Embryonic facial prominence (tissue), 1 donor: ENCODE results near the gene OR10H3.
"Not testable (repeated sequence)": the region's sequence is repeated elsewhere in the genome, so short reads cannot be mapped to it uniquely, and the experiment has no call there.

Source experiments
- DNase-seq: peaks from one replicate; pipeline ENCODE4 v3.0.0-alpha.2; 2016; ENCODE audit errors: extremely low spot score

OR10H3 gene

GRCh38 chr19:15737722-15738121 lies at the start of gene OR10H3:
Gene OR10H3 (plus strand): TSS chr19:15737985. CDS start chr19:15741393, 3,408 bp downstream.
- DNase-seq, result no peak

- DNase-seq, result no peak
Measured at GRCh38 chr19:15696654-15697194, 41.1 kb upstream of the OR10H3 start.

DNA sequence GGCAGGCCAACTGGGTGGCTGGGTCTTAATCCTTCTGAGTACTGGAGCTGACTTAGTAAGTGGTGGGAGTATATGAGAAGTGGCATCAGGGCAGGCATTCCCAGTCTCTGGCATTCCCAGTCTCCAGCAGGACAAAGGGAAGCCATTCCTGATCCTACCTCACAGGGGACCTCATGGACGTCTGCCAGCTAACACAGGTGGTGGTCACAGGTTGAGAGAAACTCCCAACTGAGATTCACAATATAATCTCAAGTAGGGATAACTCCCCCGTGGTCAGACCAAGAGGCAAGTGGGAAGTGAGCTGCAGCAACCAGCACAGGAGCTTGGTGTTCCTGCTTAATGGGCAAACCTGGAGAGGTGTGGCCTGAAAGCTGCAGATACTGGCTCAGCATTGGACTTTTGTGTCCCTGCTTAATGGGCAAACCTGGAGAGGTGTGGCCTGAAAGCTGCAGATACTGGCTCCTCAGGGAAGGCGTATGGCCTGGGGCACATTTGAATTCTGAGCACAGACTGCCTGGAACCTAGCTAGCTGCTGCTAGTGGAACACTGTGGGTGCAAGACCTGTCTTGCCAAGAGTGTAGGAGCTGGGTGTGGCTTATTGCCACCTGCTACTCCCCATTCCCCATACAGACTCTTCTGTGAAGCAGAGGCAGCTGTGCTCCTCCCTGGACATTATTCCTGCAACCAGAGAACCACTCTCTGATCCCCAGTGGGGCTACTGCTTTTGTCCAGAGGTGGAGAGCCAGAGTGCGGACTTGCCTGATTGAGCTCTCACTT lies 35.8 kb upstream of the OR10H3 start:
- DNase-seq, result no peak

- DNase-seq, result peak; percentile 39
Measured at GRCh38 chr19:15702534-15702930, 35.3 kb upstream of the OR10H3 start.

DNA sequence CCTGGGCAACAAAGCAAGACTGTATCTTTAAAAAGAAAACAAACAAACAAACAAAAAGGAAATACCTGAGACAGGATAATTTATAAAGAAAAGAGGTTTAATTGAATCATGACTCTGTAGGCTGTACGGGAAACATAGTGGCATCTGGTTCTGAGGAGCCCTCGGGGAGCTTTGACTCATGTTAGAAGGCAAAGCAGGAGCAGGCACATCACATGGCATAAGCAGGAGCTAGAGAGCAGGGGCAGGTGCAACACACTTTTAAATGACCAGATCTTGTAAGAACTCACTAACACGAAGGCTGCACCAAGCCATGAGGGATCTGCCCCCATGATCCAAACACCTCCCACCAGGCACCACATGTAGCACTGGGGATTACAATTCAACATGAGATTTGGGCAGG lies 23.1 kb upstream of the OR10H3 start:
- DNase-seq, result no peak

GRCh38 chr19:15715642-15716041 lies 22.1 kb upstream of the OR10H3 start:
- no peak for DNase-seq

DNA sequence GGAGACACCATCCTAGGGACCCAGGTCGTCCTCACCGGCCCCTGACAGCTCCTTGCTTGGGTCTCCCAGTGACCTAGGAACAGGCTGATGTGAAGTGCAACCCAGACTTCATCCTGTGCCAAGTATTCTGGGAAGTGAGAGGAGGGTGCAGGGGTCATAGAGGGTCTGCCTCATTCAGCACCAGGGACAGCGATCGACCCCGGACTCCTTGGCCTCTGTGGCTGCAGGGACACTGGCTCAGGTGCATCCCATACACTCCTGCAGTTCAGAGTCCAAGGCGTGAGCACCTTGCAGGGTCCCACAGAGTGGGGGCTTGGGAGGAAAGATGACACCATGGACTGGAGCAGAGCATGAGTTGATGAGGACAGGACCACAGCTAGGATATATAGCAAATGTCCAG lies 20.0 kb upstream of the OR10H3 start:
- no peak for DNase-seq

DNA sequence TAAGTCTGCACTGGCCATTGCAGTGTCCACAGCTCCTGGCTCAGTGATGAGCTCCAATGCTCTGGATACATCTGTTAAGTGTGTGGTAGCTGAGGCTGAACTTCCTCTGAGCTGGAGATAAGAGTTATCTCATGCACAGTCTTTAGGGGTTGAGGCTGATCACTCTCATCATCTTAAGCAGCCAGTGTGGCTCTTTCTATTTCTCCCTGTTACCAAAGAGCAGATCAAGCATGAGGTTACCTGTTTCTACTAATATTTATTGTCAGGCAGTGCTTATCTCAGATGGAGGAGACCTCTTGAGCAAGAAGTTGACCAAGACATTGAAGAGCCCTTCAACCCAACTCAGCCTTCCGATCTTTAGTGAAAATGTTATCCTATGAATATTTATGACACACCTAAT lies 16.5 kb upstream of the OR10H3 start:
- DNase-seq, result no peak

DNA sequence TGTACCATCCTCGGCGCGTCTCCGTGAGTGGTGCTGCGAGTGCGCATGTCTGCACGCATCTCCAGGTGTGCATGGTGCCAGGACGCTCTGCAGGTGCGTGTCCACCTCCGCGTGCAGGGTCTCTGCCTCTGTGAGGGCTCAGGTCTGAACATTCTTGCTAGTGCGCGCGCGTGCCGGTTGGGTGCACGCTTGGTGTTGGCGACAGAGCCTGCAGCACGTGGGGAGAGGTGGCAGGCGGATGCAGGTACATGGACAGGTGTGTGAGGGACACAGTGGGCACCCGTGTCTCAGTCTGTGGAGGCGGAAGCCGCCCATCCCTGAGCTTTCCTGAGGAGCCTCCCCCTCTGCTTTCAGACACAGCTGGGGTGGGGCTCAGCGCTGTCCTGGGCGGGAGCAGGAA lies 14.8 kb upstream of the OR10H3 start:
- DNase-seq, result no peak

DNA sequence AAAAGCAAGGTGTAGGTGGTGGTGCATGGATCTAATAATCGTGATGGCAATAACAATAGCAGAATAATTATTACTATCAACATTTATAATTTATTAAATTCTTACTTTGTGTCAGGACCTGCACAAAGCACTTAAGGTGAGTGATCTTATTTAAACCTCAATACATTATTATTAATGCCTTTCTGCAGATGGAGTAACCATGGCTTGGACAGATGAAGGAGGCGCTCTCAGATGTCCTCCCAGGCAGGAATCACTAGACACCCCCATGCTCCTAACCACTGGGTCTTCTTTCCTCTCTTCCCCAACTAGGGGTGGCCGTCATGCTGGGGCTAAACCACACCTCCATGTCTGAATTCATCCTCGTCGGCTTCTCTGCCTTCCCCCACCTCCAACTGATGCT lies 10.1 kb upstream of the OR10H3 start, which contains the start of gene OR10H2:
Gene OR10H2, plus strand, starts transcription at position 301 of the 400 bp plus-strand sequence. Its CDS starts 20 bp downstream, at position 321.
- no peak for DNase-seq

DNA sequence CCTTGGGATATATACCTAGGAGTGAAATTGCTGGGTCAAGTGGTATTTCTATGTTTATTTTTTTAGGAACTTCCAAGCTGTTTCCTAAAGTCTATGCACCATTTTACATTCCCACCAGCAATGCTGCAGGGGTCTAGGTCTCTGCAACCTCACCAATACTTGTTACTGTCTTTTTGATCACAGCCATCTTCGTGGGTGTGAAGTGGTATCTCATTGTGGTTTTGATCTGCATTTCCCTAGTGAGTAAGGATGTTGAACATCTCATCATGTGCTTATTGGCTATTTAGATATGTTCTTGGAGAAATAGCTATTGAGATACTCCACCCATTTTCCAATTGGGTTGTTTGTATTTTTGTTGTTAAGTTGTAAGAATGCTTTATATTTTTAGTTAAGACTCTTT lies 7.2 kb upstream of the OR10H3 start:
- no peak for DNase-seq

GRCh38 chr19:15732388-15732787 lies 5.4 kb upstream of the OR10H3 start:
- no peak for DNase-seq

- DNase-seq, result no peak
Measured at GRCh38 chr19:15733895-15734294, 3.9 kb upstream of the OR10H3 start.

DNA sequence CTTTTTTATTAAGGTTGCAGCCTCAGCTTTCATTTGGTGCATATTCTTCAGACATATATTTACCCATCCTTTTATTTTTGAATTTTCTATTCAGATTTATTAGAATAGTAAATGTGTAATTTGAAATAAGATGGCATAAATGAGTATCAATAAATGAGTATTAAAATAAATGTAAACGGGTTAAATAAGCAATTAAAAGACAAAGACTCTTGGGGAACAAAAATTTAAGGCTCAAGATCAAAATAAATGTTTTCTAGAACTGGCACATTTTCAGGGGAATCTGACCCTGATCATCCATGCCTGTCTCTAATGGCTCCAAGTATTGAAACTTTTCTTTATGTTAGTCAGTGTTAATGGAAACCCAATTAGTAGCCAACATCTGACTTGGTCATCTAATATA lies 3.0 kb downstream of the OR10H3 start:
- no peak for DNase-seq

DNA sequence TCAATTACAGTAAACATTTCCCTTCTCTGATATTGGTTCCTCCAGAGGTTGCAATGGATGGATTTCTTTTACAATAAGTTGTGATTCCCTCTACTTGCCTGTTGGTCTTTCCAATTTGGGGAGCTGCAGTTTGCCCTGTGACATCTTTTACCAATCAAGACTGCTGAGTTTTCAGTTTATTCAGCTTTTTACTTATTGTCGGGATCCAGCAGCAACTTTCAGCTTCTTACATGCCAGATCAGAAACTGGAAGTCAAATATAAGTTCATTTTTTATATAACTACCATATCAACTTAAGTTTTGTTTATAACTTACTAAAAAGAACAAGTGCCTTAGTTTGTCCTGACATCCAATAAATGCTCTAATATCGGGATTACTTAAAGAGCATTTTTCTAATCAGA lies 10.5 kb downstream of the OR10H3 start:
- DNase-seq, result no peak

- no peak for DNase-seq
Measured at GRCh38 chr19:15758379-15758778, 20.6 kb downstream of the OR10H3 start.

DNA sequence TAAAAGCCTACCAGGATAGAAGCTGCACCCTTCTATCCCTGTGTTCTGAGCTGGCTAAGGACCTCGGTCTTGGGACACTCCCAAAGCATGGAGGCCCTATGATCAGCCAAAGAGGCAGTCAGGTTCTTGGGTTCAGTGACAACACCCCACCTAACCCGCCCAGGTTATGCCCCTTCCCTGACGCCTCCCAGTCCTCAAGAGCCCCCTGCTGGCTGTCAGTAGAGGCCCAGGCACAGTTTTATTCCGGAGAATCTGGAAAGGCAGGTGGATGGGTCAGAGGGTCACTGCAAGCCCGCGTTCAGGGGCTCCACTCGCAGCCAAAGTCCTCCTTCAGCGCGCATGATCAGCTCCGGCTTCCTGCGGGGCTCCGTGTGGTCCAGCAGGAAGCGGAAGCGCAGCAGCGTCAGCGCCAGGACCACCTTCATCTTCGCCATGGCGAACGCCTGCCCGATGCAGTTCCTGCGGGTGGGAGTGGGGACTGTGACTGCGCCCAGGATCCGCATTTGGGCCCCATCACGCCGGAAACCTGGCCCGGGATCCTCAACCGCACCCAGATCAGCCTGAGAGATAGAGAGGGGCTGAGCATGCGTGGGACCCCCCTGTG lies 22.3 kb downstream of the OR10H3 start:
- no peak for DNase-seq

- no peak for DNase-seq
Measured at GRCh38 chr19:15769586-15769985, 31.8 kb downstream of the OR10H3 start.

- DNase-seq, result not testable (repeated sequence)
Measured at GRCh38 chr19:15774159-15774558, 36.4 kb downstream of the OR10H3 start.

DNA sequence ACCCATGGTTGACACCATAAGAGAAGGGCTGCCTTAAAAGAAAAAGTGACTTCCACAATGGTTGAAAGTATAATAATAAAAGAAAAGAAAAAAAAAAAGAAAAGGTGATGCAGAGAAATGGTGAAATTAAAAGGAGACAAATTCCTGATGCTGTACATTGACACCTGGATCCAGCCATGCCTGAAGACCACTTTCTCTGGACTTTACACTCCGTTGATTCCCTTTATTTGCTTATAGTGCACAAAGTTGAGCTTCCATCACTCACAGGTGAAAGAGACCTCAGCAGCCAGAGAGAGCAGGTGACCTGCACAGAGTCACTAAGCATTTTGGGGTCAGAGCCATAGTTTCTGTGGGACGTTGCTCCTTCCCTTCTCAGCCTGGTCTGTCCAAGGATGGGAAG lies 37.5 kb downstream of the OR10H3 start:
- DNase-seq, result no peak

DNA sequence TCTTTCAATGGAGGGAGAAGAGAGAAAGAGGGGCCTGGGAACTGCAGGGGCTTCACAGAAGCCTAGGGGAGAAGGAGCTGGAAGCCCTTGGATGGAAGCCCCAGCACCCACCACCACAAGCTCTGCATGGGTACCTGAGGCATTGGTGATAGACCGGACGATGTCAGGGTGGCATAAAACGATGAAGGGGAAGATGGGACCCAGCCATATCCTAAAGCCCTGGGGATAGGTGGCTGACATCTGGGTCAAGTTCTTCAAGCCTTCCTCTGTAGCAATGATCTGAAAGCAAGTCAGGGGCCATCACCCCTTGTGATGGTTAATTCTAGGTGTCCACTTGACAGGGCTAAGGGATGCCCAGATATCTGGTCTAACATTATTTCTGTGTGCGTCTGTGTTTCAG lies 38.5 kb downstream of the OR10H3 start:
- DNase-seq, result no peak

DNA sequence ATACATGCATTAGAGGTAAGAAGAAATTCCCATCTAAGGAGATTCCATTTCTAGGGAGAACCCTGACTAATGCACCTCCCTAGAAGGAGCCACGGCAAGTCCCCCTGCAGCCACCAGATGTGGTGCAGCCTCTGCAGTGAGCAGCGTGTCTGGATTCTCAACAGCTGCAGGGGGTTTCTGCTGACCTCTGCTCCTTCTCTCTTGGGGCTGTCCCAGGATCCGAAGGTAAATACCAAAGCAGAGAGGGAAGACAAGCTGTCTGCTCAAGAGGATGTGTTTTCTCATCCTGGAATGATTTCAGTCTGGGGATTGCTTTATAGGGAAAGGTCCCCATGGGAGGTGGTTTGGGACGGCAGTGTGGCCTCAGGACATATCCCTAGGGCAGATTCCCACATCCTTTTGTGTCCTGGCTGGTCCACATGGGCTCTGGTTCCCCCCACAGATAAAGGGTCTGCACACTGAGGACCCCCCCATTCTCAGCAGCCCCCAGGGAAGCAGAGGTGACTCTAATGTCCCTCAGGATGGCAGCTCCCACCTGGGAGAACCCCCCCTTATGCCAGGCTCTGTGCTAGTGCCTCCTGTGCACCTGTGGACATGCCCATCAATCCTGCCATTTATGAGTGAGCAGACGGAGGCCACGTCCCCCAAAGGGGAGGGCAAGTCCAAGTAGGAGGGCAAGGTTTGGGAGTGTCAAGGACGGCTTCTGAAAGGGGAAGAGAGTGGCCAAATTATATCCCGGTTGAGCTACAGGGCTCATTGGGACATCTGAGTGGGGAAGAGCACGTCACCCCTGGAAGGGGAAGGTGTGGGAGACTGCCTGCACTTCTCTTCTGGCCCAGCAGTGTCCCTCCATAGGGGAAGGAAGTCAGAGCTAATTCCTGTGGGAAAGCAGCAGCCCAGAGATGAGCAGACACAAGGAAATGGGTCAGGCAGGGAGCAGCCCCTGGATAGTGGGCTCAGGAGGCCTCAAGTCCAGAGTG lies 39.5 kb downstream of the OR10H3 start:
- DNase-seq, result no peak
